Measurements from ENCODE around the gene REP15.

Gene REP15

GRCh38 chr12:27665704-27666103 is 30.5 kb upstream of the REP15 start:
- no peak for DNase-seq (ENCODE audit: low read depth)
- TF ChIP-seq CTCF (IDR thresholded peaks at IDR 0.05; ENCODE audit: low read depth, low read length, missing control alignments): no peak
- H3K4me3 ChIP-seq (ENCODE audit: low read depth, low read length): no peak overlapping the region

GRCh38 chr12:27666510-27666909 is 29.7 kb upstream of the REP15 start:
- TF ChIP-seq CTCF (IDR thresholded peaks at IDR 0.05; ENCODE audit: low read depth, low read length, missing control alignments): no peak
- no peak overlapping the region for H3K4me3 ChIP-seq (ENCODE audit: low read depth, low read length)
- no peak for DNase-seq (ENCODE audit: low read depth)

- no peak for TF ChIP-seq CTCF (IDR thresholded peaks at IDR 0.05; ENCODE audit: low read depth, low read length, missing control alignments)
- DNase-seq (ENCODE audit: low read depth): no peak
- H3K4me3 ChIP-seq (ENCODE audit: low read depth, low read length): no peak overlapping the region
Measured at GRCh38 chr12:27667540-27667939, 28.7 kb upstream of the REP15 start.

- no peak overlapping the region for H3K4me3 ChIP-seq (ENCODE audit: low read depth, low read length)
- no peak for DNase-seq (ENCODE audit: low read depth)
- no peak for TF ChIP-seq CTCF (IDR thresholded peaks at IDR 0.05; ENCODE audit: low read depth, low read length, missing control alignments)
Measured at GRCh38 chr12:27672051-27672450, 24.2 kb upstream of the REP15 start.

GRCh38 chr12:27672643-27673042 is 23.6 kb upstream of the REP15 start:
- no peak for TF ChIP-seq CTCF (IDR thresholded peaks at IDR 0.05; ENCODE audit: low read depth, low read length, missing control alignments)
- DNase-seq (ENCODE audit: low read depth): no peak
- no peak overlapping the region for H3K4me3 ChIP-seq (ENCODE audit: low read depth, low read length)

GRCh38 chr12:27673101-27673718 is 23.0 kb upstream of the REP15 start:
- no peak for TF ChIP-seq CTCF (IDR thresholded peaks at IDR 0.05; ENCODE audit: low read depth, low read length, missing control alignments)

GRCh38 chr12:27674989-27675388 is 21.3 kb upstream of the REP15 start:
- no peak overlapping the region for H3K4me3 ChIP-seq (ENCODE audit: low read depth, low read length)
- no peak for DNase-seq (ENCODE audit: low read depth)
- TF ChIP-seq CTCF (IDR thresholded peaks at IDR 0.05; ENCODE audit: low read depth, low read length, missing control alignments): no peak

More at GRCh38 chr12:27673101-27673718, 23.0 kb upstream of the REP15 start:
- no peak overlapping the region for H3K4me3 ChIP-seq (ENCODE audit: low read depth, low read length)
- no peak for DNase-seq (ENCODE audit: low read depth)

Measured in GM12864 (cell line).